Brain pericyte (primary cell): ENCODE measurements around the gene FAM200B.

Experiments used
- DNase-seq: peaks from one replicate; pipeline ENCODE4 v3.0.0-alpha.2; 2012; ENCODE audit warnings: low read depth, low spot score

FAM200B gene

DNA sequence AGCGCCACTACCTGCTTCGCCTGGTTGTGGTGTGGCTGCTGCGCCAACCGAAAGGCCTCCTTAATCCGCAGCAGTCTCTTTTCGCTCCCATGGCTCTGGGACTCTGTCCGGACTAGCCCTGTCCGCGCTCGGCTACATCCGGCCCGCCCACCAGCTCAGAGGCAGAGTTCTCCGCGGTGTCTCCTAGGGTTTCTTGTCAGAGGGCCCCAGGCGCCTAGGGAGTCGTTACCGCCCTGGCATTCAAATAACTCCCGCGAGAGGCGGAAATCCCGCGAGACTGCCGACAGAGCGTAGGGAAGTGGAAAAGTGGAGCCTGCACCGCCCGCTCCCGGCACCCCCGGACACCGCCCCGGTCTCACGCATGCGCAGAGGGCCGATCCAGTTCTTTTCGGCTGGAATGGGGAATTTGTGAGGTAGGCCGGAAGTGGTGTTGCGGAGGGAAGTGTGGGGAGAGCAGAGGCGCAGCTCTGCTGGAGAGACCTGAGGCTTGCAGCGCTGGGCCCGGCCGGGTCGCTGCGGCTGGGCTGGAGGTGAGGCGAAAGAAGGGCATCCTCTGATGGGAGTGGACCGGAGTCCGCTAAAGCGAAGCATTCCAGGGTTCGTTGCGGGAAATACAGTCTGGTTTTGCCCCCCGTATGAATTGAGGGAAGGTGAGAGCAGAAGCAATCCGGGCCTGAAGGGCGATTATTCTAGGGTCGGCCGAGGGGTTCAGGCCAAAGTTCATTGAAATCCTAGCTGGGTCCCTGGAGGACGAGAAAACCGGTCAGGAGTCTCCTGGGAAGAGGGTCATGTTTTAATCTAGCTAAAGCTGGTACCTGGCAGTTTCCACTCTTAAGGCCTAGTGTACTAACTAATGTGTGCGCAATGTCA, at the start of gene FAM200B:
TSS of gene FAM200B (plus strand) at position 456 of the 870 bp plus-strand sequence. CDS start 5,151 bp downstream, outside the sequence.
- peak; percentile 93 for DNase-seq

GRCh38 chr4:15636818-15637217, 44.8 kb upstream of the FAM200B start:
- no peak for DNase-seq

- DNase-seq: no peak
Observed at GRCh38 chr4:15638418-15638817, 43.2 kb upstream of the FAM200B start.

DNA sequence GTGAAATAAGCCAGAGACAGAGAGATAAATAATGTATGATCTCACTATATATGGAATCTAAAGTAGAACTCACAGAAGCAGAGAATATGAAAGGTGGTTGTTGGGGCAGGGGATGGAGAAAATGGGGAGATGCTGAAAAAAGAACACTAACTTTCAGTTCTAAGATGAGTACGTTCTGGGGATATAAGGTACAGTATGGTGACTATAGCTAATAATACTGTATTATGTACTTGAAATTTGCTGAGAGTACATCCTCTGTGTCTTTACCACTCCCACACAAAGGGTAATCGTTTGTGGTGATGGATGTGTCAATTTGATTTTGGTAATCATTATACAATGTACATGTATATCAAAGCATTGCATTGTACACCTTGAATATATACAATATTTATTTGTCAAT, 33.0 kb upstream of the FAM200B start:
- no peak for DNase-seq

- no peak for DNase-seq
Observed at GRCh38 chr4:15649914-15650545, 31.6 kb upstream of the FAM200B start.

DNA sequence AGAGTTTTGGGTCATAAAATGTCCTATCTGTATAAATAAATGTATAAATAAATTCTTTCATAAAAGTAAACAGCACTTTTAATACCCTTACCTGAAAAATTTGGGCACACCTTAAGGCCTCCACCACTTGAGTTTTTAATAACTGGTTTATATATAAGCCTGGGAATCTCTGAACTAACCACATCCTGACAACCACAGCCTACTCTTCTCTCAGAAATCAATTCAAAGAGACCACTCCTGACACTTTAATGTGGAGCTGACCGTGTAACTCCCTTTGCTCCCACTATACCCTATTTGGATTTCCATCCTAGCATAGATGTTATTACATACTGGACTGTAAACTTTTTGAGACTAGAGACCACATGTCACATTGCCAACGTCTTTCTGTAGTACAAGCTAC, 30.0 kb upstream of the FAM200B start:
- DNase-seq: no peak

- no peak for DNase-seq
Observed at GRCh38 chr4:15652191-15652590, 29.4 kb upstream of the FAM200B start.

DNA sequence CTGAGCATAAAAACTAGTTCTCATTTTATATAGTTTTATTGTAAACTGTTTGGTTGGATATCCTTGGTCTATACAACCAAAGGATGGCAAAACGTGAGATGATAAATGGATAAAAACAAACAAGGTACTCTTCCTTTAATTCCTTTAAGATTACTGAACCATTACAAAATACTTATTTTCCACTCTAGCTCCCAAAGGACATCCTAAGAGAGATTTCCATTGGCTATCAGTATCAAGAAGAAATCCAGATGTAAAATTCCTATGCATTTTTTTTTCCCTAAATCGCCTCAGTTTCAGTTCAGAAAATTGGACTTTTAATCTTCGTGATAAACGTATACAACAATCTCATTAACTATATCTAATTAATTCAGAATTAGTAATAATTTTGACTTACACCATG, 28.8 kb upstream of the FAM200B start:
- DNase-seq: no peak

DNA sequence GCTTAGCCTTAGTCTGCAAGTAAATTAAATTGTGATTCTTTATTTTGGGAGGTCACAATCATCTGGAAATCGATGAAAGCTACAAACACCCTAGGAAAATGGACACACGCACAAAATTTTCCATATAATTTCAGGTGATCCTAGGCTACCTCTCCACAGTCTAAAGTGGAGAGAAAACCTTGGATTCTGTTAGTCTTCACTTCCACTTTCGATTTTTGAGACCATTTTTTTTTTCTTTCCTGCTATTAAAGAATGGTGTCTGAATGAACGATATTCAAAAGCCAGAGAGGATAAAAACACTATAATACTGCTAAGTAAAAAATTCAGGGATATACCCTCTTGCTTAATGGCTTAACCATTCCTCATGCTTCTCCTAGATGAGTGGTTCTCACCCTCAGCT, 28.2 kb upstream of the FAM200B start:
- no peak for DNase-seq

DNA sequence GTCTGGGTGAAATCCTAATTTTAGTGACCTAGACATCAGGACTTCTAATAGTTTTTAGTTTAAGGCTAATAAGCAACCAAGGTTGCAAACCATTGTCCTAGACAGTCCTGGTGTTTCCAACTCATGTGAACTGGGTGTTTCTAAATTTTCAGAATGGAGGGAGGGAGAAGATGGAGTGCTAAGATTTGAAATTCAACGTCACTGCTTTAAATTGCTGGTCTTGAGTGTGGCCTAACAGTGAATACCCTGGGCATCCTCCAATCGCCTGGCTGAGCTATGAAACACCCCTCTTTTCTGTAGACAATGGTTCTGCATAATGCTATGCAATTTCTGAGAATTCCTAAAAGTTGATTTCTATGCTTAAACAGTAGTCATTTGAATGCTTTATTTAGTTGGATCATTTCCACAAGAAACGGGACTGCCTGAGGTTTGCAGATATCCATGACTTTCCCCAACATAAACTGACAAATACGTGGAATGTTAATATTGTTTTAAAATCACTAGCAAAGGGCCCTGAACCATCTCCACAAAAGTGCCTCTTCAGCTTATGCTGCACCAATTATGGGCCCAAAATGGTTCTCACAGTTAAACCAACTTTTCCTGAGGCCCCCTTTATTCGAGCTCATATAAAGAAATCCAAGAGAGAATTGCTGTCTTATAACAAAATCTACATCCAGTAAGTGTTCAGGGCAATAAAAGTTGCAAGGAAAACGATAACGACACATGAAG, 27.6 kb upstream of the FAM200B start:
- DNase-seq: no peak

- DNase-seq: no peak
Observed at GRCh38 chr4:15654593-15655222, 26.9 kb upstream of the FAM200B start.

- DNase-seq: peak; percentile 70
Observed at GRCh38 chr4:15655223-15656037, 26.2 kb upstream of the FAM200B start, which contains the start of gene FBXL5. TSS of gene FBXL5 (minus strand) at chr4:15655357. CDS start at chr4:15655287, 70 bp downstream.

- DNase-seq: no peak
Observed at GRCh38 chr4:15656038-15656470, 25.6 kb upstream of the FAM200B start.

- no peak for DNase-seq
Observed at GRCh38 chr4:15657366-15657765, 24.3 kb upstream of the FAM200B start.

DNA sequence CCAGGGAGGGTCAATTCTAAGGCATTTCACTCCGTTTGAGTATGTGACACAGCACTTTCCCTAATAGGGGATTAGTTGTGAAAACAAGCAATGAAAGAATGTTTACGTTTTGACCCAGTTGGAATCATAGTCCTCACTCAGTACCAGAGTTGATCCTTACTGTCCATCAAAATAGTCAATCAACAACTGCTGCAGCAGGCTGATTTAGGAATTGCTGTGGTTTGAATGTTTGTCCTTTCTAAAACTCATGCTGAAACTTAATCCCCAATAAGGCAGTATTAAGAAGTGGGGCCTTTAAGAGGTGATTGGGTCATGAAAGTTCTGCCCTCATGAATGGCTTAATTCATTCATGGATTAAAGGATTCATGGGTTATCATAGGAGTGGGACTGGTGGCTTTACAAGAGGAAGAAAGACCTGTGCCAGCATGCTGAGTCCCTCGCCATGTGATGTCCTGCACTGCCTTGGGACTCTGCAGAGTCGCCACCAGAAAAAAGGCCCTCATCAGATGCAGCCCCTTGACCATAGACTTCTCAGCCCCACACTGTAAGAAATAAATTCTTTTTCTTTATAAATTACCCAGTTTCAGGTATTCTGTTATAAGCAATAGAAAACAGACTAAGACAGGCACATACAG, 23.4 kb upstream of the FAM200B start:
- DNase-seq: no peak

GRCh38 chr4:15658781-15659180, 22.8 kb upstream of the FAM200B start:
- DNase-seq: no peak

DNA sequence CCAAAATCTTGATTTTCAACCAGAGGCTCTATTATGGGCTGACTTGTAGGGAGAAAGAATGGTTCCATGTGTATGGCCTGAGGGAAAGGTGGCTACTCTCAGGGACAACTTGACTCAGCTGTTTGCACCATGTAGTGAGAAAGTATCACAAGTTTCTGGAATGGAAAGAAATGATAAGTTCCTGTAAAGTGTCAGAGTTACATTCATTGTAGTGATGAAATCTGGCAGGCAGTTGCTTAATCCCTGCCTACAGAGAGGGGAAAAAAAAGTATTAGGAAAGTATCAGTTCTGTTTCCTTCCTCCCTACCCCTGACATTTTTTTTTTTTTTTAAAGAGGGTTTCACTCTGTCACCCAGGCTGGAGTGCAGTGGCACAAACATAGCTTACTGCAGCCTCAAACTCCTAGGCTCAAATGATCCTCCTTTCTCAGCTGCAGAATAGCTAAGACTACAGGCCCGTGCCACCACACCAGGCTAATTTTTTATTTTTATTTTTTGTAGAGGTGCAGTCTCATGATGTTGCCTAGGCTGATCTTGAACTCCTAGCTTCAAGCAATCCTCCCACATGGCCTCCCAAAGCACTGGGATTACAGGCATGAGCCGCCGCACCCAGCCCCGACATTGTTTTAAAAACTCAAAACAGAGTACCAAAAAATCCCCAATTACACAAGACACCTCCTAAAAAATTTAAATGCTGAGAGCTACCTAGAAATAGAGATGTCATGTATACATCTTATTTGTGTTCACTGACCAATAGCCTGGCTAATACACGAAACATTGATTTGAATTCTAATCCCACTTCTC, 21.7 kb upstream of the FAM200B start:
- no peak for DNase-seq

DNA sequence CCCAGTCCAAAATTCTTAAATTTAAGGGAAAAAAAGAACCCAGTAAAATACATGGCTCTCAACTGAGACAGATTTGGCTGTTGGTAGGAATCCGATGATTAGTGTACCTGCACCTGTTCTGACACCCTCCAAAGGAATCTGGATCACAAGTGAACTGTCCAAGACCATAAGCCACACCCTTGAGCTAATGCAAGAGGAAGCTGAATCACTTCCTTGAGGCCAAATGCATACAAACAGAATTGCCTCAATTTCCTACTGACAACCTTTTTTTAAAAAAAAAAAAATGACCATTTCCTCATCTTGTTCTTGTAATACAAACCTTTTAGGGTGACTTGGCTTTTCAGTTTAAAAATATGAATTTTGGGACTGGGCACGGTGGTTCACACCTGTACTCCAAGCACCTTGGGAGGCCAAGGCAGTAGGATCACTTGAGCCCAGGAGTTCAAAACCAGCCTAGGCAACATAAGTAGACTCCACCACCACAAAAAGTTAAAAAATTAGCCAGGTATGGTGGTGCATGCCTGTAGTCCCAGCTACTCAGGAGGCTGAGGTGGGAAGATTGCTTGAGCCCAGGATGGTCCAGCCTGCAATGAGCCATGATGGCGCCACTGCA, 15.8 kb upstream of the FAM200B start:
- DNase-seq: no peak

DNA sequence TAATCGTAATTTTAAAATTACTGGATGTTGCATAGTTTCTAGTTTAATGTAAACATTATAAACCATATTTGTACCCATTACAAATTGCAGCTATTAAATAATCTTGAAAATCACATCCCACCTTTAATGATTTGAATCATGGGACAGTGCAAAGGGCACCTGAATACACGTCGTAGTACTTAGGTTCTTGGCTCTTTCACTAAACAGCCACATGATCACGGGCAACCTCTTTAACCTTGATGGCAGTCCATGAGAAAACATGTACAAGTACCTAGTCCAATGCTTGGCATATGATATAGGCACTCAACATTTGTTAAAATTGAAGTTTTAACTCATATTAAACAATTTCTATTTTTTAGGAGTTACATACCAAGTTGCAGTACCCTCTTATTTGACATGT, 14.6 kb upstream of the FAM200B start:
- DNase-seq: no peak
